Activated CD8-positive, alpha-beta T cell treated with anti-CD3 and anti-CD28 coated beads, Interleukin-2, amount 10 ng/mL, durations not matched to agents 7 days and 5 days (primary cell): ENCODE results near the gene FIGN. TPM values are rescaled to one million over a fixed set of nuclear protein-coding genes. Genes with fewer than 3 reads are reported as not detected.

Experiments used
- ATAC-seq: fragments of 150-1000 bp; cut with Tn5 transposase; one replicate; pipeline ENCODE4 v1.10.0; 2021; ENCODE audit warnings: moderate library complexity
- CTCF ChIA-PET: fragments of 350-600 bp; sonication (Branson Sonifier 250); formaldehyde crosslinking; loops from one replicate; lab custom pipeline; 2021; ENCODE audit warnings: antibody characterized with exemption; lab: Charles Lee
- POLR2A ChIA-PET: fragments of 350-600 bp; sonication (Branson Sonifier 250); formaldehyde crosslinking; loops from one replicate; lab custom pipeline; 2021; ENCODE audit warnings: antibody characterized with exemption; lab: Charles Lee
- DNase-seq: peaks from one replicate; pipeline ENCODE4 v3.0.0-alpha.2; 2020
- H3K27ac Mint-ChIP-seq: one replicate; pipeline ENCODE4 v1.8.0; 2021; ENCODE audit warnings: mild to moderate bottlenecking, mixed read lengths
- H3K27me3 Mint-ChIP-seq: one replicate; pipeline ENCODE4 v1.8.0; 2021; ENCODE audit warnings: low read depth, mixed read lengths
- H3K36me3 Mint-ChIP-seq: one replicate; pipeline ENCODE4 v1.8.0; 2021; ENCODE audit warnings: low read depth, mixed read lengths
- H3K4me1 Mint-ChIP-seq: one replicate; pipeline ENCODE4 v1.8.0; 2021; ENCODE audit warnings: low read depth, mixed read lengths
- H3K4me3 Mint-ChIP-seq: one replicate; pipeline ENCODE4 v1.8.0; 2021; ENCODE audit warnings: mild to moderate bottlenecking, mixed read lengths
- H3K9me3 Mint-ChIP-seq: one replicate; pipeline ENCODE4 v1.8.0; 2022; ENCODE audit warnings: mixed read lengths; ENCODE audit not compliant: insufficient read depth
- total RNA-seq, 2 experiments: library from RNA; stranded (reverse); gene quantifications; one replicate each; pipeline ENCODE4 v1.2.3, GENCODE V29; 2021

FIGN gene
- total RNA-seq, 2 experiments from 2014 or later, result not detected

DNA sequence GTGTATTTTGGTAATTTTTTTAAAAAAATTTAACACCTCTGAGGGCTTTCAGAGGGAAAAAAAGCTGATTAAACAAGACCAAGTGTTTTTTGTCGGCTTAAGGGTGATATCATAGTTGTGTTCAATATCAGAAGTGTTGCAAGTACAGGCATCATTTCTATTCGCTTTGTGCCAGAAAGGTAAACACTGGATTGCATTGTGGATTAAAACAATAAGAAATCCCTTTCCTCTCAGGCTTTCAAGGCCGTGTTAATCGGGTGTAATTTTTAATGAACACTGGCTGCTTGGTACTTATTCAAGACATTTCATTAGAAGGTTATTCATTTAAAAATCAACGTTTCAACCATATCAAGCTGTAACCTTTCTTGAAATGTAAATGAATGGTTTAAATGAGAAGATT is 18.3 kb downstream of the FIGN start:
- Mint-ChIP-seq H3K4me3 (no peak overlapping the region), H3K4me1 (no peaks in the 10 kb centered on the region), H3K9me3 (no peaks in the 10 kb centered on the region), H3K27ac (no peak overlapping the region), H3K36me3 (no peaks in the 10 kb centered on the region), H3K27me3 (no peaks in the 10 kb centered on the region)
- ATAC-seq (no peak), DNase-seq (no peak)
- POLR2A ChIA-PET, result no interaction called here
- CTCF ChIA-PET, result no interaction called here

DNA sequence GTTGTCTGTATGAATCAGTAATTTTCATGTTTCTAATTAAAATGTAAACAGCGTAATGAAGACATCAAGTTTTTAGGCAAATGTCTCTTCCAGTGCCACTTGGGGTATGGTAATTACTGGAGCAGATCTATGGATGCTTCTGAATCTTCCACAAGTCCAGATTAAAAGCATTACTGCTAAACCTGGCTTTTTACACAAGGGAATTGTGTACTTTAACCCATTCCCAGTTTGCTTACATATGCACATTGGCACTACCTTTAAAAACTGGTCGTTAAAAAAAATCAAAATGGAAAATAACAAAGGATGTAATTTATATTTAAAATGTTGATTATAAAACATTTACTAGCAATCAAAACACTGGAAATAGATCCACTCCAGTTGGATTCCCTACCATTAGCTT is 19.7 kb downstream of the FIGN start:
- Mint-ChIP-seq H3K36me3 (no peaks in the 10 kb centered on the region), H3K9me3 (no peaks in the 10 kb centered on the region), H3K4me3 (no peak overlapping the region), H3K4me1 (no peaks in the 10 kb centered on the region), H3K27me3 (no peaks in the 10 kb centered on the region), H3K27ac (no peak overlapping the region)
- ChIA-PET POLR2A (no interaction called here), CTCF (no interaction called here)
- DNase-seq (no peak), ATAC-seq (no peak)

DNA sequence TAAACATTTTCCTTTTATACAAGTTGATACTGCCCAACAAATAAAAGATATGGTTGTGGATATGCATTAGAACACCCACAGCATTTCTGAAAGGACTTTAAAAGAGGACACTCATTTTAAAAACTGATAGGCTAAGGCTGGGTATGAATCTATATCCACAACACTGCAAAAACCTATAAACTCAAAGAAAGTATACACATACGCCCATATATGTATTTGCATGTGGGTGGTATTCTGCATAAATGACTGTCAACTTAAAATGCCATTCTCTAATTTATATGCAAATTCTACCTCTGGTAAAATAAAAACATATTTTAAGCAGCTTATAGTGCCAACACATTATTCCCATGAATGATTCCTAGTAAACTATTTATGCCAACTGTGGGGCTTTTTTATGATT is 20.1 kb downstream of the FIGN start:
- ChIA-PET POLR2A (no interaction called here), CTCF (no interaction called here)
- Mint-ChIP-seq H3K4me3 (no peak overlapping the region), H3K4me1 (no peaks in the 10 kb centered on the region), H3K36me3 (no peaks in the 10 kb centered on the region), H3K9me3 (no peaks in the 10 kb centered on the region), H3K27ac (no peak overlapping the region), H3K27me3 (no peaks in the 10 kb centered on the region)
- DNase-seq (no peak), ATAC-seq (no peak)

DNA sequence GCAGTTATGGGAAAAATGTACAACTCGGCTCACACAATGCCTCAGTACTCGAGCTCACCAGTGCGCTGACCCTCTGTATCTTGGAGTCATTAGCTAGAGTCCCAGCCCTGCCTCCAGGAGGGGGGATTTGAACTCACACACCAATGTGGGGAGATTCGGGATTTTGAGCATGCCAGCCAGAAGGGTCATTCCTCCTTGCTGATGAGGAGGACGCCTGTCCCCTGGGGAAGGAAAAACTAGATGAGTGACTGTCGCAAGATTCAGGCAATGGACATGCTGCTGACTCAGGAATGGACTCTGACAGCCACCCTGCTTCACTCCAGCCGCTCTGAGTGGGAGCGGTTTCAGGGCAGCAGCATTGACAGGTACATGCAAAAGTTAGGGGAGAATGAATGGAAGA is 20.6 kb downstream of the FIGN start:
- H3K27me3 Mint-ChIP-seq, result no peaks in the 10 kb centered on the region
- DNase-seq, result no peak
- ChIA-PET POLR2A (no interaction called here), CTCF (no interaction called here)
- no peak overlapping the region for H3K4me3 Mint-ChIP-seq
- no peak for ATAC-seq
- no peaks in the 10 kb centered on the region for H3K36me3 Mint-ChIP-seq
- no peak overlapping the region for H3K27ac Mint-ChIP-seq
- no peaks in the 10 kb centered on the region for H3K4me1 Mint-ChIP-seq
- no peaks in the 10 kb centered on the region for H3K9me3 Mint-ChIP-seq

GRCh38 chr2:163713534-163714311 is 22.1 kb downstream of the FIGN start:
- H3K27ac Mint-ChIP-seq, result no peak overlapping the region
- ATAC-seq (no peak), DNase-seq (no peak)
- no peaks in the 10 kb centered on the region for H3K27me3 Mint-ChIP-seq
- H3K4me3 Mint-ChIP-seq, result no peak overlapping the region
- ChIA-PET POLR2A (no interaction called here), CTCF (no interaction called here)
- H3K9me3 Mint-ChIP-seq, result no peaks in the 10 kb centered on the region
- H3K4me1 Mint-ChIP-seq, result no peaks in the 10 kb centered on the region
- no peaks in the 10 kb centered on the region for H3K36me3 Mint-ChIP-seq

DNA sequence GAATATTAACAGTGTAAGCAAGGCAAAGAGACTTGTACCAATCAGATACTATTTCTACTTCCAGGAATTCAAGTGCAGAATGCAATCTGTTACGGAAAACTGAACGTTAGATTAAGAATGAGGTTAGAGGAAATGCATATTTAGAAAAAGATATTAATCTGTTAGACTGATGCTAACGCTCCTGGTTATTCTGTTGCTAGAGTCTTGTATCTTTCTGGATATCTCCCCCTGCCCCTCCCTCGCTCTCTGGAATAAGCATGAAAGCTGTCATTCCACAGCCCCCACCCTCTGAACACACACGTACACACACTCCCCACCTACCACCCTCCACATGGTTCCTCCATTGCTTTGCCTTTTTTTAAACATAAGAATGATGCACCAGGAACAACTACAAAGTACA is 24.1 kb downstream of the FIGN start:
- Mint-ChIP-seq H3K36me3 (no peaks in the 10 kb centered on the region), H3K9me3 (no peaks in the 10 kb centered on the region), H3K4me3 (no peak overlapping the region), H3K27ac (no peak overlapping the region), H3K4me1 (no peaks in the 10 kb centered on the region), H3K27me3 (no peaks in the 10 kb centered on the region)
- ChIA-PET CTCF (no interaction called here), POLR2A (no interaction called here)
- ATAC-seq (no peak), DNase-seq (no peak)

DNA sequence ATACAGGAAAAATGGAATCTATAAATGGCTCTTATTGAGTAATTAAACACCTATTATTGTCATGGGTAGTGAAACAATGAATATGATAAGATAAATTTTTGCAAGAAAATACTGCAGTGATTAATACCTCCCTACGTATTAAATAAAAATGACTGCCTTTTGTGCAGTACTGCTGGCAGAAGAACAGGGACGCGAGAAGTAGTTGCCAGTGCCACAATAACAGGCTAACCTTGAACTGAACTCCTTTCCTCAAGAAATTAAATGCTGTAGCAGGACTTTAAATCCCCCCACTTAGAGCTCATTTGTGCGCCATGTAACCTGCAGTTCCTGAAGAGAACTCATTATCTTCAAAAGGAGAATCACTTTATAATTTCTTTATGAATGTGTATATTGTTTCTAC is 24.6 kb downstream of the FIGN start:
- no peak for ATAC-seq
- H3K4me3 Mint-ChIP-seq, result no peak overlapping the region
- POLR2A ChIA-PET, result no interaction called here

GRCh38 chr2:163709270-163709669 is 26.5 kb downstream of the FIGN start:
- DNase-seq (no peak), ATAC-seq (no peak)
- Mint-ChIP-seq H3K4me1 (no peaks in the 10 kb centered on the region), H3K27ac (no peak overlapping the region), H3K9me3 (no peaks in the 10 kb centered on the region), H3K4me3 (no peak overlapping the region), H3K27me3 (no peaks in the 10 kb centered on the region), H3K36me3 (no peaks in the 10 kb centered on the region)
- ChIA-PET CTCF (no interaction called here), POLR2A (no interaction called here)

More for the DNA sequence above, 24.6 kb downstream of the FIGN start:
- Mint-ChIP-seq H3K36me3 (no peaks in the 10 kb centered on the region), H3K4me1 (no peaks in the 10 kb centered on the region), H3K27me3 (no peaks in the 10 kb centered on the region), H3K27ac (no peak overlapping the region), H3K9me3 (no peaks in the 10 kb centered on the region)
- CTCF ChIA-PET, result no interaction called here
- no peak for DNase-seq

- Mint-ChIP-seq H3K9me3 (no peaks in the 10 kb centered on the region), H3K27me3 (no peaks in the 10 kb centered on the region), H3K27ac (no peak overlapping the region), H3K4me3 (no peak overlapping the region), H3K36me3 (no peaks in the 10 kb centered on the region), H3K4me1 (no peaks in the 10 kb centered on the region)
- ChIA-PET CTCF (no interaction called here), POLR2A (no interaction called here)
- ATAC-seq, result no peak
- DNase-seq, result no peak
Measured at GRCh38 chr2:163708265-163708664, 27.5 kb downstream of the FIGN start.

- Mint-ChIP-seq H3K4me3 (no peak overlapping the region), H3K36me3 (no peaks in the 10 kb centered on the region), H3K27ac (no peak overlapping the region), H3K4me1 (no peaks in the 10 kb centered on the region), H3K9me3 (no peaks in the 10 kb centered on the region), H3K27me3 (no peaks in the 10 kb centered on the region)
- DNase-seq (no peak), ATAC-seq (no peak)
- POLR2A ChIA-PET, result no interaction called here
- CTCF ChIA-PET, result no interaction called here
Measured at GRCh38 chr2:163703386-163703785, 32.4 kb downstream of the FIGN start.

DNA sequence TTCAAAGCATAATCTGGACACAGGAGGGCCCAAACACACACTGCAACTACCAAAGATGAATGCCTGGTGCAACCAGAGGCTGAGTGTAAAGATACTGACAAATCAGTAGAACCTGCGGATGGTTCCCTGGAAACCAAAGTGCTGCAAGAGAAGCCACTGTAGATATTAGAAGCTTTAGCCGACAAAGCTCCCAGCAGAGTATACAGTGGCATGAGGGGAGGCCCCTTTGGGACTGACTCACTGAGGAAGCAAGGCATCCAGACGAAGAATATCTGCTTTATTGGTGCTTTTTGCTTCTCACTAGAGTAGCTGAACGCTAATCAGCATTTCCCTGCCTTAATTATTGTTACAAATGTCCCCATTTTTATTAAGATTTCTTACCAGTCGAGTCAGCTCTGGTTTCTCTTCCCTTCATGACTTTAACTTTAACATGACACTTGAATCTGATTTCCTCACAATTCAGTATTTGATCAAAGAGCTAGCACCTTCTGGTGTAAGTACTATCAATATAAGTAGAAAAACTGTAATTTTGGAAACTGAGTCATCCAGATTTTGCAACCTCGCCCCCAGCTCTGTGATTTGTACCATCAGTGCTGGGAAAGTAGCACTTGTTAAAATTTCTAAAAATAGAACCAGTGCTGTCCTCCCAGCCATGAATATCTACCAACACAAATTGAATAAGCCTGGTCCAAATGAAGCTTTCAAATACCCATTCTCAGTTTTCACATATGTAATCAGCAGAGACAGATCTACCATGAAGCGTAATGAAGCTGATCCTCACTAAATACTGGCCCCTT is 34.2 kb downstream of the FIGN start:
- Mint-ChIP-seq H3K4me1 (no peaks in the 10 kb centered on the region), H3K4me3 (no peak overlapping the region), H3K27ac (no peak overlapping the region), H3K27me3 (no peaks in the 10 kb centered on the region), H3K9me3 (no peaks in the 10 kb centered on the region), H3K36me3 (no peaks in the 10 kb centered on the region)
- ATAC-seq, result no peak
- no peak for DNase-seq
- CTCF ChIA-PET, result no interaction called here
- POLR2A ChIA-PET, result no interaction called here

GRCh38 chr2:163698857-163699256 is 37.0 kb downstream of the FIGN start:
- H3K4me3 Mint-ChIP-seq, result no peak overlapping the region
- CTCF ChIA-PET, result no interaction called here

More at GRCh38 chr2:163698857-163699256, 37.0 kb downstream of the FIGN start:
- no peaks in the 10 kb centered on the region for H3K4me1 Mint-ChIP-seq
- ATAC-seq (no peak), DNase-seq (no peak)
- H3K36me3 Mint-ChIP-seq, result no peaks in the 10 kb centered on the region
- POLR2A ChIA-PET, result no interaction called here
- no peaks in the 10 kb centered on the region for H3K9me3 Mint-ChIP-seq
- no peaks in the 10 kb centered on the region for H3K27me3 Mint-ChIP-seq
- H3K27ac Mint-ChIP-seq, result no peak overlapping the region
